ENCODE results near the gene CATSPER1. TPM values are rescaled to one million over a fixed set of nuclear protein-coding genes. Genes with fewer than 3 reads are reported as not detected.

CATSPER1 gene
- total and polyA plus RNA-seq, 2 experiments from 2014 or later, result not detected

GRCh38 chr11:66042996-66043906 is 17.0 kb upstream of the CATSPER1 start (continued):
- TF ChIP-seq REST (IDR thresholded peaks at IDR 0.05; ENCODE audit: unreplicated experiment) (no peak), STAT1 (IDR thresholded peaks at IDR 0.05; ENCODE audit: unreplicated experiment) (no peak), ZNF462 (CRISPR knock-in tag; IDR thresholded peaks at IDR 0.05) (no peak)
